ENCODE data around the gene LIG3.
"Not testable (repeated sequence)": the region's sequence is repeated elsewhere in the genome, so short reads cannot be mapped to it uniquely, and the experiment has no call there.

Gene LIG3

DNA sequence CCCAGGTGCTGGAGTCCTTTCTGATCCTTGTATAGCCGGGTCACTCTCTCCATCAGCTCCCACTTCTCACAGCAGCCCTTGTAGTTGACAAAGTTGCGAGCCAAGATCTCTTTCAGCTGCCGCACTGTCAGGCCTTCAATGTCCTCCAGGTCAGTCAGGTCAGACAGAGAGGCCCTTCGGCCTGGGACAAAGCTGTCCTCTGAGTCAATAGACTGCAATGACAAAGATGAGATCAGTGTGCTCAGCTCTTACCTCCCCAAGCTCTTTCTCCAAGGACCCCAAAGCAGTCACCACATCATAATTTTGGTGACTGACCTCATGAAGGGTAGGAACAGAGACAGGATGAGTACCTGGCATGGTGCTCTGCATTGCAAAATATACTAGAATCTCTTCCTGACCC, 36.1 kb downstream of the LIG3 start:
- Mint-ChIP-seq H3K36me3 (ENCODE audit: low read depth) (peaks cover 30% of the 10 kb centered on the region), H3K9me3 (no peaks in the 10 kb centered on the region), H3K4me3 (no peak overlapping the region), H3K27me3 (no peaks in the 10 kb centered on the region), H3K27ac (no peak overlapping the region), H3K4me1 (ENCODE audit: low read depth) (peaks cover 14% of the 10 kb centered on the region)

DNA sequence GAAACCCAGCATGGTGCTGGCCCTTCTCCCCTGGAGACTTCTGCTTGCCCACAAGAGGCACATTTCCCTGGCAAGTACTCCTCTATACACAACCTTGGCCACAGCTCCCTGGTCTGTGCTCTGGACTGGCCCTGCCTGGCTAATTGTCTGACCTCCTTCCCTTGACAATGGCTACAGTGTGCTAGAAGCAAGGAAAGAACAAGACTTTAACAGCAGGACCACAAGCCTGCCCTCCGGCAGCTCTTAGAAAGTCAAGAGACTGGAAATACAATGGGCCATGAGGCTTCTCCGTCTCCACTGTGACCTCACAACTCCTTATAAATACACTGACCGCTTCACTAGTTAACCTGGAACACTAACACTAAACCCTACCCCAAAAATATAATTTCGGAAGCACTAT, 36.7 kb downstream of the LIG3 start:
- Mint-ChIP-seq H3K36me3 (ENCODE audit: low read depth) (peaks cover 25% of the 10 kb centered on the region), H3K4me1 (ENCODE audit: low read depth) (peaks cover 20% of the 10 kb centered on the region), H3K4me3 (no peak overlapping the region), H3K27ac (no peak overlapping the region), H3K27me3 (no peaks in the 10 kb centered on the region), H3K9me3 (no peaks in the 10 kb centered on the region)

DNA sequence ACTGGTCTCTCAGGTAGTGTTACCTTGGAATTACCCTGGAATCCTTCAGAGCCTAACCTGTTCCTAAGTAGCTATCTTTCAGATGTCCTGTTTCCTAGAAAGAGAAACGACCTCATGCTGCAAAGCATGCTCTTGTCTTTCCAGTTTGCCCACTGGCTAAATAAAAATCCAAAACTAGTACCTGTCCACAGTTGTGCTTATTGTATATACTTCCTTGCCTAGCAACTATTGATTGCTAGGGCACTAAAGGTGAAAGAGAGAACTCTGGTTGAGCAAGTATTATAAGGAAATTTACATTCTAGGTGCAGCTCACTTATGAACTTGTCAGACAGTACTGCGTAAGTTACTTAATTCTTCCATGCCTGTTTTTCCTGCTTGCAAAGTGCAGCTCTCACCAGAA, 38.5 kb downstream of the LIG3 start:
- Mint-ChIP-seq H3K4me3 (no peak overlapping the region), H3K9me3 (no peaks in the 10 kb centered on the region), H3K36me3 (ENCODE audit: low read depth) (peaks cover 22% of the 10 kb centered on the region), H3K27ac (no peak overlapping the region), H3K27me3 (no peaks in the 10 kb centered on the region), H3K4me1 (ENCODE audit: low read depth) (peaks cover 38% of the 10 kb centered on the region)

DNA sequence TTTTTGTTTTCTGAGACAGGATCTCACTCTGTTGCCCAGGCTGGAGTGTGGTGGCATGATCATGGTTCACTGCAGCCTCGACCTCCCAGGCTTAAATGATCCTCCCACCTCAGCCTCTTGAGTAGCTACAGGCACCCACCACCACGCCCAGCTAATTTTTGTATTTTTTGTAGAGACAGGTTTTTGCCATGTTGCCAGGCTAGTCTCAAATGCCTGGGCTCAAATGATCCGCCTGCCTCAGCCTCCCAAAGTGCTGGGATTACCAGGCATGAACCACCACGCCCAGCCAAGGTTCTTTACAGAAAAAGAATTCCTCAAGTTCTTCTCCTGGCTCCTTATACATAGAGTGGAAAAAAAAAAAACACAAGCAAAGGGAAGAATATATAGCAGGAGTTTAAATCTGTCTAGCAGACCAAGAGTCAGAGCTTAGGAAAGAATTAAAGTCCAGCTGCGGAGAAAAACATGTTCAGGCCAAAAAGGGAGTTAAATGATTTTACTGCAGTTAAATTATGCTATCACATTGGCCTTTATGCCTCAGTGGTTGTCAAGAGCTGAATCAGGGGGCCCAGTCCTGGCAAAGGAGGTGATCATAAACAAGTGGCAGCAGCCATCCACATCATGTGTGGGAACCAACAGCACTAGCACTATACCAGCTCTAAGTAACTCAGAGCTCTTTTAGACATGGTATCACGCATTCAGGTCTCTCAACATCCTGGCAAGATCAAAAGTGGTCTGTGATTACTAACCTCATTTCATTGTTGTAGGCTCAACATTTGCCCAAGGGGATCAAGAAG, 39.3 kb downstream of the LIG3 start:
- no peaks in the 10 kb centered on the region for H3K27me3 Mint-ChIP-seq
- peak overlapping the region; percentile 42 for H3K27ac Mint-ChIP-seq
- H3K4me1 Mint-ChIP-seq (ENCODE audit: low read depth): peaks cover 38% of the 10 kb centered on the region
- peaks cover 22% of the 10 kb centered on the region for H3K36me3 Mint-ChIP-seq (ENCODE audit: low read depth)
- H3K9me3 Mint-ChIP-seq: no peaks in the 10 kb centered on the region
- no peak overlapping the region for H3K4me3 Mint-ChIP-seq

- Mint-ChIP-seq H3K4me3 (peak overlapping the region; percentile 71), H3K27ac (peak overlapping the region; percentile 91), H3K27me3 (no peaks in the 10 kb centered on the region), H3K4me1 (ENCODE audit: low read depth) (peaks cover 38% of the 10 kb centered on the region), H3K36me3 (ENCODE audit: low read depth) (peaks cover 14% of the 10 kb centered on the region), H3K9me3 (no peaks in the 10 kb centered on the region)
Measured at GRCh38 chr17:35021520-35022380, 41.4 kb downstream of the LIG3 start.

DNA sequence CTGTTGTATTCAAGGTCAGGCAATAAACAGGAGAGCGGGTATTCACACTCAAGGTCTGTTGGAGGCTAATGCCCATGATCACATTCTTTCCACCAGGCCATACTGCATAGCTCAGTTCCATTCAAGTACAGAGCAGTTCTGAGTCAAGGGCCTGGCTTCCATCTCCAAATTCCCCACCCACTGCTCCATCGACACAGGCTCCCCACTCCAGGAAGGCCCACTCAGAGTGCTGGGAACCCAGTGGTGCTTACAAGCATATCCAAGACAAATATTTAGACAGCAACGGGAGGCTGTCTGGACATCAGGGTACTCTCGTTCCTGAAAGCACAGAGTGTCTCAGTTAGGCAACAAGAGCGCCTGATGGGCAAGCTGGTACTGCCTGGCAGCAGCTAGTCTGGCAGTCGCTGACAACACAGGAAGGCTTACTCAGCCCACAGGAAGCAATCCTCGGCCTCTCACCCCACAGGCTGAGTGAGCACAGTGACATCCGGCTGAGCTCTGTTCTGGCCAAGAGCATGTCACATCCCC, 42.3 kb downstream of the LIG3 start:
- Mint-ChIP-seq H3K27ac (peak overlapping the region; percentile 91), H3K36me3 (ENCODE audit: low read depth) (peaks cover 14% of the 10 kb centered on the region), H3K9me3 (no peaks in the 10 kb centered on the region), H3K27me3 (no peaks in the 10 kb centered on the region), H3K4me1 (ENCODE audit: low read depth) (peaks cover 38% of the 10 kb centered on the region), H3K4me3 (peak overlapping the region; percentile 71)

- peaks cover 43% of the 10 kb centered on the region for H3K4me1 Mint-ChIP-seq (ENCODE audit: low read depth)
- peaks cover 12% of the 10 kb centered on the region for H3K36me3 Mint-ChIP-seq (ENCODE audit: low read depth)
- H3K27ac Mint-ChIP-seq: peak overlapping the region; percentile 91
- H3K9me3 Mint-ChIP-seq: no peaks in the 10 kb centered on the region
- no peaks in the 10 kb centered on the region for H3K27me3 Mint-ChIP-seq
- H3K4me3 Mint-ChIP-seq: no peak overlapping the region
Measured at GRCh38 chr17:35023538-35023937, 43.2 kb downstream of the LIG3 start.

- Mint-ChIP-seq H3K4me1 (ENCODE audit: low read depth) (peaks cover 45% of the 10 kb centered on the region), H3K27ac (no peak overlapping the region), H3K4me3 (no peak overlapping the region), H3K27me3 (no peaks in the 10 kb centered on the region), H3K36me3 (ENCODE audit: low read depth) (peaks cover 4% of the 10 kb centered on the region), H3K9me3 (no peaks in the 10 kb centered on the region)
Measured at GRCh38 chr17:35025541-35025940, 45.2 kb downstream of the LIG3 start.

DNA sequence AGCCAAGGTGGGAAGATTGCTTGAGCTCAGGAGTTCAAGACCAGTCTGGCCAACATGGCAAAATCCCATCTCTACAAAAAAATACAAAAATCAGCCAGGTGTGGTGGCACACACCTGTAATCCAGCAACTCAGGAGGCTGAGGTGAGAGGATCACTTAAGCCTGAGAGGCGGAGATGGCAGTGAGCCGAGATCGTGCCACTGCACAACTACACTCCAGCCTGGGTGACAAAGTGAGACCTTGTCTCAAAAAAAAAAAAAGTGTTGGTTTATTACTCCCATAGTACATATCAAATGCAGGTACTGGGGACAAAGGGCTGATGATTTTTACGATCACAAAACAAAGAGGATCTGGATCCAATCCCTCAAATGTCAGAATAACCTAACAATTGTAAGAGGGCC, 47.8 kb downstream of the LIG3 start:
- not testable (repeated sequence) for H3K27me3 Mint-ChIP-seq; H3K9me3 Mint-ChIP-seq; H3K36me3 Mint-ChIP-seq (ENCODE audit: low read depth); H3K4me3 Mint-ChIP-seq
- peaks cover 34% of the 10 kb centered on the region for H3K4me1 Mint-ChIP-seq (ENCODE audit: low read depth)
- peak overlapping the region; percentile 89 for H3K27ac Mint-ChIP-seq

GRCh38 chr17:35028531-35029262, 48.4 kb downstream of the LIG3 start:
- Mint-ChIP-seq H3K36me3 (ENCODE audit: low read depth) (peaks cover 6% of the 10 kb centered on the region), H3K4me1 (ENCODE audit: low read depth) (peaks cover 29% of the 10 kb centered on the region), H3K27me3 (no peaks in the 10 kb centered on the region), H3K9me3 (no peaks in the 10 kb centered on the region), H3K4me3 (no peak overlapping the region), H3K27ac (peak overlapping the region; percentile 89)

GRCh38 chr17:35030780-35031179, 50.5 kb downstream of the LIG3 start:
- H3K36me3 Mint-ChIP-seq (ENCODE audit: low read depth): peaks cover 6% of the 10 kb centered on the region
- H3K4me1 Mint-ChIP-seq (ENCODE audit: low read depth): peaks cover 29% of the 10 kb centered on the region
- no peak overlapping the region for H3K27ac Mint-ChIP-seq
- no peak overlapping the region for H3K4me3 Mint-ChIP-seq
- H3K27me3 Mint-ChIP-seq: no peaks in the 10 kb centered on the region
- no peaks in the 10 kb centered on the region for H3K9me3 Mint-ChIP-seq

DNA sequence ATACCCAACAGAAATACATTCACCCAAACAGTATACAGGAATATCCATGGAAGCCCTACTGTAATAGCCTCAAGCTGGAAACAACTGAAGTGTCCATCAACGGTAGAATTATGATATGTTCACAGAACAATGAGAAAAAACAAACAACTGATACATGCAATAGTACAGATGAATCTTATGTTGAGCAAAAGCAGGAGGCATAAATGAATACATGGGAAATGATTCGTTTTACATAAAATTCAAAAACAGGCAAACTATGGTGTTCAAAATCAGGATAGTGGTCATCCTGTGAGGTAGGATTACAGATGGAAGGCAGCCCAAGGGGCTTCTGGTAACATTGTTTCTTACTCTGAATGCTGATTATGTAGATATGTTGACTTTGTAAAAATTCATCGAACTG, 58.1 kb downstream of the LIG3 start:
- Mint-ChIP-seq H3K9me3 (no peaks in the 10 kb centered on the region), H3K4me1 (ENCODE audit: low read depth) (peaks cover 15% of the 10 kb centered on the region)

DNA sequence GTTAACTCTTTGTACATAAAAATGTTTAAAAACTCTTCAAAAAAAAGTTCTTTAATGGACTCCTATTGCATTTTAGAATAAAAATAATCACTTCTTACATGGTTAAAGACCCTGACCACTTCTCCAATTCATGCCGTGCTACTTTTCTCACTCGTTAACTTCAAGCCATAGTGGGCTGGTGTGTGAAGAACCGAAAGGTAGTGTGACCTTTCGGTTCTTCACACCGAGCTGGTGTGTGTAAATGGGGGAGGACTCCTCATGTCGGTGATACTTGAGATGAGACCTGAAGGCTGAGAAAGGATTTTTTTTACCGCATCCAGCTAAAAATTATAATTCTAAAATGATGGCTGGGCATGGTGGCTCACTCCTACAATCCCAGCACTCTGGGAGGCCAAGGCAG, 61.1 kb downstream of the LIG3 start:
- Mint-ChIP-seq H3K4me3 (no peak overlapping the region), H3K27me3 (no peaks in the 10 kb centered on the region), H3K36me3 (ENCODE audit: low read depth) (no peaks in the 10 kb centered on the region), H3K4me1 (ENCODE audit: low read depth) (peaks cover 41% of the 10 kb centered on the region), H3K27ac (no peak overlapping the region), H3K9me3 (no peaks in the 10 kb centered on the region)

More for the DNA sequence above, 58.1 kb downstream of the LIG3 start:
- no peak overlapping the region for H3K4me3 Mint-ChIP-seq
- no peaks in the 10 kb centered on the region for H3K27me3 Mint-ChIP-seq
- no peaks in the 10 kb centered on the region for H3K36me3 Mint-ChIP-seq (ENCODE audit: low read depth)
- H3K27ac Mint-ChIP-seq: no peak overlapping the region

GRCh38 chr17:35044181-35044580, 63.9 kb downstream of the LIG3 start:
- Mint-ChIP-seq H3K4me1 (ENCODE audit: low read depth) (peaks cover 60% of the 10 kb centered on the region), H3K4me3 (no peak overlapping the region), H3K27ac (no peak overlapping the region)

More at GRCh38 chr17:35044181-35044580, 63.9 kb downstream of the LIG3 start:
- H3K36me3 Mint-ChIP-seq (ENCODE audit: low read depth): no peaks in the 10 kb centered on the region
- H3K9me3 Mint-ChIP-seq: no peaks in the 10 kb centered on the region
- H3K27me3 Mint-ChIP-seq: no peaks in the 10 kb centered on the region
